ENCODE results near the gene MAPKAP1. TPM values are rescaled to one million over a fixed set of nuclear protein-coding genes. Genes with fewer than 3 reads are reported as not detected.

Gene MAPKAP1
- total RNA-seq, 1 donor from 2014 or later = 84.9 TPM

DNA sequence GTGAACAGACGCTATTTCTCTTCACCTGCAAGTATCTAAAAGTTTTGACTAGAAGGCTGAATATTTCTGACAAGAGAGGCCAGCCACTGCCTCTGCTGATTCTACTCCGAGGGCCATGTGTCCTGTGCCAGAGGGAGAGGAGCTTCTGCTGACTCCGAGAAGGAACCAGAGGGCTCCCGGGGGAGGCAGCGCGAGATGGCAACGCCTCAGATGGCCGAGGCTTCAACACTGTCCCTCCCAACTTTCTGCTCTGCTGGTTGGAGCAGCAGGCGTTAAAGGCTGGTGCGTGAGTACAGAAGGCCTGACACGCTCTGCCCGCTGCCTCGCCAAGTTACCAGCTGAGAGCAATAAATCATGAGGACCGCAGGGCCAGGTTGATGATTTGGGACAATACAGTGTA, 266.6 kb downstream of the MAPKAP1 start:
- TF ChIP-seq CTCF (IDR thresholded peaks at IDR 0.05) = no peak
- Mint-ChIP-seq H3K4me3 (no peak overlapping the region), H3K4me1 (peaks cover 5% of the 10 kb centered on the region), H3K27me3 (no peaks in the 10 kb centered on the region), H3K36me3 (ENCODE audit: low read depth) (peaks cover 63% of the 10 kb centered on the region), H3K27ac (no peak overlapping the region), H3K9me3 (no peaks in the 10 kb centered on the region)
- intact Hi-C loops (cut with micrococcal nuclease) = no loop called here
- POLR2A ChIA-PET = no interaction called here
- DNase-seq (no peak), ATAC-seq (ENCODE audit: low read depth) (no peak)
- CTCF ChIA-PET = interaction anchor here (1.3 kb wide), 1 partner anchor 32 kb away, joined by 3 read pairs; no protein-coding TSS in a partner anchor

GRCh38 chr9:125439434-125440272, 267.4 kb downstream of the MAPKAP1 start:
- Mint-ChIP-seq H3K4me3 (no peak overlapping the region), H3K36me3 (ENCODE audit: low read depth) (peaks cover 60% of the 10 kb centered on the region), H3K27ac (no peak overlapping the region), H3K27me3 (no peaks in the 10 kb centered on the region), H3K9me3 (no peaks in the 10 kb centered on the region), H3K4me1 (peaks cover under 1% of the 10 kb centered on the region)
- DNase-seq (no peak), ATAC-seq (ENCODE audit: low read depth) (no peak)
- intact Hi-C loops (cut with micrococcal nuclease) = no loop called here
- ChIA-PET POLR2A (no interaction called here), CTCF (interaction anchor here (1.3 kb wide), 1 partner anchor 32 kb away, joined by 3 read pairs; no protein-coding TSS in a partner anchor)
- no peak for TF ChIP-seq CTCF (IDR thresholded peaks at IDR 0.05)

DNA sequence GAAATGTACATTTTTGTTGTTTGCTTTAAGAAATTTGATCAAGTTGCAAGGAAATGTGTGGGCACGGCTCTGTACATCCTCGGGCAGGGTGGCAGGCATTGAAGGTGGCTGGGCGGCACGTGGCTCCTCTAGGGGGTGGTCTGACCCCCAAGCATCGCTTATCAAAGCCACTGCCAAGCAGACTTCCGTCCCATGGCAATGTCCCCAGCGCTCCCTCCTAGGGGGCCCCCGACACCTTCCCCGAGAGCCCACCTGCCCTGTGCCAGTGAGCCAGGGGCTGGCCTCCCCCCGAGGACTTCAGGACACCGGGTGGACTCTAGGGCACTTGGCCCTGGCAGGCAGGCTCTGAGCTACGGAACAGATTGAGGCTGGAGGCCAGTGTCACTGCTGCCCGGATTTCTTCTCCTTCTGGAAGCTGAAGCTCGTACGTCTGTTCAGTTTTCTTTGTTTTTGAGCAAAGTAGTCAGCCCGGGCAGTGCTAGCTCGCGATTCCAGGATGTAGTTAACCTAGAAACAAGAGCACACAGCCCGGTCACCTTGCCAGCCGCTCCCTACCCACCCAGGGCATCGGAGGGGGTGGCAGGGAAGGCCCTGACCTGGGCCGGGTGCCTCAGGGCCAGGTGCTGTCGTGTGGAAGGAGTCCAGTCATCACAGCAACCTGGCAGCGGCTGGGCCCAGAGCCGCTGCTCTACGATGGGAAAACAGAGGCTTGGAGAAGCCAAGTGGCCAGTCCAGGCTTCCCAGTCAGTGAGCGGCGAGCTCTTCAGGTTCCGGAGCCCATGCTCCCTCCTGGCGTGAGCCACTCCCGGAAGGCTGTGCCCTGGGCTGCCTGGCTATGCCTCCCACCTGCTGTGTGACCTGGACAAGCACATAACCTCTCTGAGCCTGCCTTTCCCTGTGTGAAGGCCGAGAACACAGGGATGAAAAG, 268.2 kb downstream of the MAPKAP1 start:
- H3K4me1 Mint-ChIP-seq = no peaks in the 10 kb centered on the region
- H3K27me3 Mint-ChIP-seq = no peaks in the 10 kb centered on the region
- ChIA-PET POLR2A (no interaction called here), CTCF (interaction anchor here (1.3 kb wide), 1 partner anchor 31 kb away, joined by 3 read pairs; no protein-coding TSS in a partner anchor)
- no peak for TF ChIP-seq CTCF (IDR thresholded peaks at IDR 0.05)
- intact Hi-C loops (cut with micrococcal nuclease) = no loop called here
- no peaks in the 10 kb centered on the region for H3K9me3 Mint-ChIP-seq
- H3K4me3 Mint-ChIP-seq = no peak overlapping the region
- DNase-seq (no peak), ATAC-seq (ENCODE audit: low read depth) (no peak)
- H3K36me3 Mint-ChIP-seq (ENCODE audit: low read depth) = peaks cover 53% of the 10 kb centered on the region
- no peak overlapping the region for H3K27ac Mint-ChIP-seq

- Mint-ChIP-seq H3K36me3 (ENCODE audit: low read depth) (peaks cover 46% of the 10 kb centered on the region), H3K4me1 (no peaks in the 10 kb centered on the region), H3K27me3 (no peaks in the 10 kb centered on the region), H3K4me3 (no peak overlapping the region), H3K9me3 (no peaks in the 10 kb centered on the region), H3K27ac (no peak overlapping the region)
- TF ChIP-seq CTCF (IDR thresholded peaks at IDR 0.05) = no peak
- ATAC-seq (ENCODE audit: low read depth) (no peak), DNase-seq (no peak)
- CTCF ChIA-PET = no interaction called here
- POLR2A ChIA-PET = no interaction called here
- intact Hi-C loops (cut with micrococcal nuclease) = no loop called here
Observed at GRCh38 chr9:125437771-125438221, 269.2 kb downstream of the MAPKAP1 start.
